Choroid plexus epithelial cell (primary cell): ENCODE data around the gene PSG4.
A peak's percentile ranks its signal among the peaks of the same experiment; 100 is the strongest.
"Not testable (repeated sequence)": the region's sequence is repeated elsewhere in the genome, so short reads cannot be mapped to it uniquely, and the experiment has no call there.

ENCODE experiments used
- DNase-seq: peaks from one replicate; pipeline ENCODE4 v3.0.0-alpha.2; 2010; ENCODE audit warnings: low read depth
- H3K4me3 ChIP-seq: 2 replicates; pipeline ENCODE4 v1.5.1; 2011; ENCODE audit warnings: low read depth, mild to moderate bottlenecking, control low read depth, low read length, moderate library complexity
- TF ChIP-seq, protein P1 (sequence below): conservative IDR thresholded peaks from 2 replicates; pipeline ENCODE4 v1.5.1; 2011; ENCODE audit warnings: low read depth, mild to moderate bottlenecking, control low read depth, inconsistent platforms, low read length, moderate library complexity

The PSG4 gene

DNA sequence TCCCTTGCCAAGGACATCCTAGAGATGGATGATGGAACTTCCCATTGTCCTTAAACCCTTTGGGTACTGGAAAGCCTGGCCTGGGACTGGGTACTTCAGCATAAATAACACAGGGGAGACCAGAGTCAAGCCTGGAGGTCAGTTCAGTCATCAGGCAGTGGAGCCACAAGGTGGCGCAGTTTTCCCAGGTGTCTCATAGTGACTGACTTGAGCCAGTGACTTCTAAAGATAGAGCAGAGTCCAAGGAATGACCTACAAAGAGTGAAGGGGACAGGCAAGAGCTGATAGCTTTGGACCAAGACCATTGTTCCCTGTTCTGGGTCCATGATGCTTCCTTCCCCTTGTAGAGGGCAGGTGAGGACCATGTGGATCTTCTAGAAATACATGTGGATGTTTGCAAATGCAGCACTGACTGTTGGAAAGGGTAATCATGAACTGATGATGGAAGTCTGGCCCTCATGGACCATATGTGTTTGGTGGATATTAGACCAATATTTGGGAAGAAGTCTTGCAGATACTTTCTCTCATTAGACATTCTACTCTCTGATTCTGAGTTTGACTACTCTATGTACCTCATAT is 25.8 kb downstream of the PSG4 start:
- DNase-seq, H3K4me3 ChIP-seq: not testable (repeated sequence)
- TF ChIP-seq, protein P1, sequence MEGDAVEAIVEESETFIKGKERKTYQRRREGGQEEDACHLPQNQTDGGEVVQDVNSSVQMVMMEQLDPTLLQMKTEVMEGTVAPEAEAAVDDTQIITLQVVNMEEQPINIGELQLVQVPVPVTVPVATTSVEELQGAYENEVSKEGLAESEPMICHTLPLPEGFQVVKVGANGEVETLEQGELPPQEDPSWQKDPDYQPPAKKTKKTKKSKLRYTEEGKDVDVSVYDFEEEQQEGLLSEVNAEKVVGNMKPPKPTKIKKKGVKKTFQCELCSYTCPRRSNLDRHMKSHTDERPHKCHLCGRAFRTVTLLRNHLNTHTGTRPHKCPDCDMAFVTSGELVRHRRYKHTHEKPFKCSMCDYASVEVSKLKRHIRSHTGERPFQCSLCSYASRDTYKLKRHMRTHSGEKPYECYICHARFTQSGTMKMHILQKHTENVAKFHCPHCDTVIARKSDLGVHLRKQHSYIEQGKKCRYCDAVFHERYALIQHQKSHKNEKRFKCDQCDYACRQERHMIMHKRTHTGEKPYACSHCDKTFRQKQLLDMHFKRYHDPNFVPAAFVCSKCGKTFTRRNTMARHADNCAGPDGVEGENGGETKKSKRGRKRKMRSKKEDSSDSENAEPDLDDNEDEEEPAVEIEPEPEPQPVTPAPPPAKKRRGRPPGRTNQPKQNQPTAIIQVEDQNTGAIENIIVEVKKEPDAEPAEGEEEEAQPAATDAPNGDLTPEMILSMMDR = peak; percentile 41

DNA sequence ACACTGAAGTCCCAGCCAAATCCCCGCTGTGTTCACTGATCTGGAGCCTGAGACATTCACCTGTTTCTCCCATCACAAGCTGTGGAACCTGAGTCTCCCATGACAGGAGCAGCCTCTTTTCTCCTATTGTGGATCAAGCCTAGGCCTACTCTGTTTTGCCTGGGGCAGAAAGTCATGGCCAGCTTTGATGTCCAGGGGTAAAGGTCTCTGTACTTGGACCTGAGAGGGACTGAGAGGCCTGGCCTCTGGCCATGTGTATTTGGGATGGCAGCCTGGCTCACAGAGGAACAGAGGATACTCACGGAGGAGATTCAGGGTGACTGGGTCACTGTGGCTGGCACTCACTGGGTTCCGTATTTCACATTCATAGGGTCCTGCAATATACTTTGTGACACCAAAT is 26.9 kb downstream of the PSG4 start:
- DNase-seq, H3K4me3 ChIP-seq: not testable (repeated sequence)

DNA sequence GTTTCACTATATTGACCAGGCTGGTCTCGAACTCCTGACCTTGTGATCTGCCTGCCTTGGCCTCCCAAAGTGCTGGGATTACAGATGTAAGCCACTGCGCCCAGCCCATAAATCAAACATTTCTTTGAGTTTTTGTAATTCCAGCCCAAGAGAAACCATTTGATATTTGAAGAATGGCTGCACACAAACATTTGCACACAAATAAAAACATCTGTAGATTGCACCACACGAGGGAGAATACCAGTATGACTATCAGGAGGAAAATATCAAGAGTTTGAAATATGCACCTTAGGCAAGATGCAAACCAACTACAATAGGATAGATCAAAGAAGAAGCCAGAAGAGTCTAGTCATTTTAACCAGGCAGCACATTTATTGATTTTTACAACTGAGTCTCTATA is 39.5 kb downstream of the PSG4 start:
- DNase-seq, H3K4me3 ChIP-seq: not testable (repeated sequence)

DNA sequence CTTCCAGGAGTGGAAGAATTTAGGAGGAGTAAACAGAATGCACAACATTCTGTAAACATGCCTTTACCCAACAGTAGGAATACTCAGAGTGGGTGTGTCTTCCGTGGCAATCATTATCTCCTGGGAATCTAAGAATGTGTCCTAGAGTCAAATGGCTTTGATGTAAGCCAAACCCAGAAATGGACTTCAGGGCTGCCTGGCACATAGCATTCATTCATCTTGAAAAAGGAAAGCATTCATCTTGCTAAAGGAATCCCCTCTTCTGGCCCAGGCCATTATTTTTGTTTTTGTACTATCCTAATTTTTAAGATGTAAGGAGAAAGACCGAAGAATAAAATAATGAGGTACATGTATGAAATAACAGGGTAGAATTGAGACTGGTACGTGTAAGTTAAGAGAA is 42.3 kb downstream of the PSG4 start:
- DNase-seq, H3K4me3 ChIP-seq: not testable (repeated sequence)

DNA sequence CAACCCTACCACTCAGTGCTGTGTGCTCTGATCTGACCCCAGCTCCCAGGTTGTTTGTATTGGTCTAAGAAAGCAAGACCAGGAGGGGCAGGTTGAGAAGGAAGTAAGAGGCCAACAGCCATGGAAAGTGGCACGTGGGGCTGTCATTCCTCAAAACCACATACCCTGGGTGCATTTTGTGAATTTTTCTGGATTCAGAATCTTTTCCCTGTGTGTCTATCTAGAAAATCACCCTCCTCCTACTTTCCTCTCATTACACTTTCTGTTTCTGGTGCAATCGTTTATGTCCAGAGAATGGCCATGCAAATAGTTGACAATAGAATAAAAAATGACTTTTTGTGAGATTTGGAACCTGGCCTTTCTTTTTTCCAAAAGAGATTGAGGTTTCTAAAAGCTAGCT is 43.2 kb downstream of the PSG4 start:
- DNase-seq, H3K4me3 ChIP-seq: not testable (repeated sequence)

DNA sequence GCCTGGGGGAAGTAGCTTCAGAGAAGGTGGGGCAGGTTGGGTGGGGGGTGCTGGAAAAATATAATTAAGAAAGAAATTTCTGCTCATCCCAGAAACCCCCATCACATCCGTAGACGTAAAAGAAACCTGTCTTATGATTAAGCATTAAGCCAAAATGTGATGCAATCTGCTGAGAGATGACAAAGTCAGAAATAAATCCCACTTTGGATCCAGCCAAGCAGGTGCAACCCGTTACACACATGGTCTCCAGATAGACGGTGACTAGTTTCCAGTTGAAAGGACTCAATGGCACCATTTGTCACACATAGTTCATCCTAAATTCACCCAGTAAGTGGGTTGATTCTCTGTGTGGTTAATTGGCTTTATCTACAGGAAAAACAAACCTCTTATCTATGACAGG is 53.2 kb downstream of the PSG4 start:
- peak; percentile 2 for DNase-seq
- TF ChIP-seq, protein P1 = no peak
- H3K4me3 ChIP-seq = no peak overlapping the region

DNA sequence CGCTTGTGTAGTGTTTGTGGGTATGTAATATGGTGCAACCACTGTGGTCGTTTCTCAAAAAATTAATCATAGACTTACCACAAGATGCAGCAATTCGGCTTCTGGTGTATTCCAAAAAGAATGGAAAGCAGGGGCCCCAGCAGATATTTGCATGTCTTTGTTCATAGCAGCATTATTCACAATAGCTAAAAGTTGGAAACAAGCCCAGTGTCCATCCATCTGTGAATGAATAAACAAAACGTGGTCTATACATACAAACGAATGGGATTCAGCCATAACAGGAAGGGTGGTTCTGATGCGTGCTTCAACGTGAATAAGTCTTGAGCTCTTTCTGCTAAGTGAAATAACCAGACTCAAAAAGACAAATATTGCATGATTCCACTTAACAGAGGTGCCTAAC is 55.6 kb downstream of the PSG4 start:
- not testable (repeated sequence) for H3K4me3 ChIP-seq
- DNase-seq = peak; percentile 26

DNA sequence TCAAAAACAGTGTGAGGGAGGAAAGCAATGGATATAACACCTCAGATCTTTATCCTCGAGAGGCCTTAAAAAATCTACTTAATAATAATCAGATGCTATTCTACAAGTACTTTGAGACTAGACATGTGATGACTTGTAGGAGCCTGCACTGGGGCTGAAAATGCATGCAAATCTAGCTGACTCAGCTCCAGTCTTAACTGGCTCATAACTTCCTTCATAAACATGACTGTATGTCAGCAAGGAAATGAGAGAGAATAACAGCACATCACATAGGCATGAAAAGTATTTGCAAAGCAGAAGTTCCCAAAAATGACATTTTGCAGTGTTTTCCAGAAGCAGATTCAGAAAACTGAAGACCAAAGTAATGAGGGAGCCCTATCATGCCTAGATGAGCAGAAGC is 57.2 kb downstream of the PSG4 start:
- no peak overlapping the region for H3K4me3 ChIP-seq
- TF ChIP-seq, protein P1 = no peak
- peak; percentile 86 for DNase-seq
